H1 (cell line): ENCODE data around the gene KCNS3. TPM values are rescaled to one million over a fixed set of nuclear protein-coding genes. Genes with fewer than 3 reads are reported as not detected.

Source experiments
- BACH1 ChIP-seq: IDR thresholded peaks from 2 replicates; pipeline ENCODE4 v1.6.1; 2012; ENCODE audit warnings: low read length, improper control_type of control experiment
- CHD1 ChIP-seq: IDR thresholded peaks from 2 replicates; pipeline ENCODE4 v1.6.1; 2012; ENCODE audit warnings: low read depth, low read length, improper control_type of control experiment
- CHD7 ChIP-seq: fragments of 300-600 bp; sonication (generic); IDR thresholded peaks from 2 replicates; pipeline ENCODE4 v1.7.1; 2012; ENCODE audit warnings: low read length, moderate library complexity, mild to moderate bottlenecking, inconsistent platforms; ENCODE audit not compliant: insufficient replicate concordance
- CTBP2 ChIP-seq: IDR thresholded peaks from 2 replicates; pipeline ENCODE4 v1.7.0; 2011; ENCODE audit warnings: borderline replicate concordance, mild to moderate bottlenecking, moderate library complexity, mixed read lengths, low read length; ENCODE audit not compliant: insufficient read depth, insufficient read length
- JUN ChIP-seq: IDR thresholded peaks from 2 replicates; pipeline ENCODE4 v1.6.1; 2011; ENCODE audit warnings: low read depth, mild to moderate bottlenecking, improper control_type of control experiment, low read length
- KDM5A ChIP-seq: fragments of 200-600 bp; IDR thresholded peaks from 2 replicates; pipeline ENCODE4 v1.7.1; 2012; ENCODE audit warnings: mild to moderate bottlenecking, low read length, inconsistent platforms, mixed read lengths
- RFX5 ChIP-seq: IDR thresholded peaks from 2 replicates; pipeline ENCODE4 v1.6.1; 2011; ENCODE audit warnings: low read depth, low read length, improper control_type of control experiment, borderline replicate concordance
- SIN3A ChIP-seq, 2 experiments: IDR thresholded peaks in 1 of 2; conservative IDR thresholded peaks in 1 of 2; 2 replicates each; pipeline ENCODE4 v1.6.1; 2011 to 2012; ENCODE audit warnings: low read length in 2 of 2, improper control_type of control experiment in 1 of 2, low read depth in 1 of 2, mild to moderate bottlenecking in 1 of 2
- SP2 ChIP-seq: IDR thresholded peaks from 2 replicates; pipeline ENCODE4 v1.6.1; 2012; ENCODE audit warnings: mild to moderate bottlenecking, low read length, inconsistent platforms
- SRF ChIP-seq: IDR thresholded peaks from 2 replicates; pipeline ENCODE4 v1.6.1; 2011; ENCODE audit warnings: mild to moderate bottlenecking, low read depth, low read length, moderate library complexity
- TBP ChIP-seq: IDR thresholded peaks from 2 replicates; pipeline ENCODE4 v1.6.1; 2011; ENCODE audit warnings: low read depth, low read length, improper control_type of control experiment
- polyA plus RNA-seq, 7 experiments: library from polyadenylated mRNA; depleted of rRNA in 3 of 7; stranded (reverse) in 5 of 7; unstranded in 2 of 7; fragments of >200 nt in 5 of 7; fragments of 200-250 nt in 2 of 7; gene quantifications; 1 replicate in 5 of 7; 2 replicates in 1 of 7; 4 replicates in 1 of 7; pipeline versions ENCODE4 v1.2.1 to v1.2.3, GENCODE V29; 2011 to 2013; ENCODE audit warnings: missing spikeins in 2 of 7, mixed read lengths in 2 of 7
- total RNA-seq: library from RNA; stranded (reverse); fragmentation: NEBNext Ultra II Directional; extraction: Animal tissue kit (Norgen Biotek cat#: 25700); gene quantifications from 2 replicates; pipeline ENCODE4 v1.2.1, GENCODE V29; 2021

Gene KCNS3
- total and polyA plus RNA-seq, 2 of the 8 experiments (the other 6 are each of a cell fraction or from before 2014, with no cell fraction given), result 22.7 to 23.0 TPM

- TF ChIP-seq CHD7, result no peak
- no peak for TF ChIP-seq SP2
- no peak for TF ChIP-seq RFX5
- no peak for TF ChIP-seq KDM5A
- no peak for TF ChIP-seq TBP
- no peak for TF ChIP-seq CHD1
- TF ChIP-seq SRF, result no peak
- TF ChIP-seq SIN3A (conservative IDR thresholded peaks at IDR 0.05 in 1 of 2, IDR thresholded peaks at IDR 0.05 in 1 of 2; ENCODE audit: low read depth in 1 of 2, low read length in 2 of 2), result no peak
- no peak for TF ChIP-seq CTBP2
- no peak for TF ChIP-seq JUN
- no peak for TF ChIP-seq BACH1
- TF ChIP-seq, all 59 proteins: peak for 0
Measured at GRCh38 chr2:17947113-17947512, 68.6 kb downstream of the KCNS3 start (continued).
